H1 (cell line): ENCODE results near the gene AOPEP. TPM values are rescaled to one million over a fixed set of nuclear protein-coding genes. Genes with fewer than 3 reads are reported as not detected.

ENCODE experiments used
- CTCF ChIA-PET: fragments of 300-600 bp; sonication (Branson Sonifier 250); formaldehyde crosslinking; loops from one replicate; lab custom pipeline; 2021; ENCODE audit not compliant: partially characterized antibody; lab: Charles Lee
- POLR2A ChIA-PET: fragments of 300-600 bp; sonication (Branson Sonifier 250); formaldehyde crosslinking; loops from one replicate; lab custom pipeline; 2021; ENCODE audit warnings: inconsistent platforms; ENCODE audit not compliant: partially characterized antibody; lab: Charles Lee
- DNase-seq, 2 experiments: peaks; one replicate each; pipeline versions ENCODE4 v3.0.0 to v3.0.0-alpha.2; 2010 to 2022; ENCODE audit warnings: low spot score in 2 of 2, low read depth in 1 of 2, mixed read lengths in 1 of 2
- FAIRE-seq: peaks from 2 replicates; lab custom pipeline; 2011; peaks lifted over from hg19 to GRCh38; lab: Jason Lieb, UNC
- H2AFZ ChIP-seq: 2 replicates; pipeline ENCODE4 v1.8.1; 2012; ENCODE audit warnings: low read length, inconsistent platforms
- H2AK5ac ChIP-seq: 2 replicates; pipeline ENCODE4 v1.6.1; 2013; ENCODE audit warnings: low read depth, low read length
- H2BK120ac ChIP-seq: replicated peaks from 2 replicates; pipeline ENCODE3; 2013; ENCODE audit warnings: low read depth, low read length, inconsistent platforms
- H2BK12ac ChIP-seq: 2 replicates; pipeline ENCODE4 v1.6.1; 2013; ENCODE audit warnings: low read depth, low read length
- H2BK15ac ChIP-seq: 2 replicates; pipeline ENCODE4 v1.6.1; 2013; ENCODE audit warnings: low read length
- H2BK20ac ChIP-seq: 2 replicates; pipeline ENCODE4 v1.6.1; 2013; ENCODE audit warnings: low read length
- H2BK5ac ChIP-seq: 2 replicates; pipeline ENCODE4 v1.6.1; 2013; ENCODE audit warnings: low read depth, low read length
- H3K14ac ChIP-seq: 2 replicates; pipeline ENCODE4 v1.6.1; 2013; ENCODE audit warnings: inconsistent platforms; ENCODE audit not compliant: insufficient read length
- H3K18ac ChIP-seq: 2 replicates; pipeline ENCODE4 v1.6.1; 2013; ENCODE audit warnings: low read length; ENCODE audit errors: extremely low read depth
- H3K23ac ChIP-seq: 2 replicates; pipeline ENCODE4 v1.6.1; 2013; ENCODE audit warnings: inconsistent platforms; ENCODE audit not compliant: insufficient read length
- H3K23me2 ChIP-seq: 2 replicates; pipeline ENCODE4 v1.6.1; 2013; ENCODE audit warnings: low read depth, low read length
- H3K27ac ChIP-seq: 2 replicates; pipeline ENCODE4 v1.6.1; 2011; ENCODE audit warnings: low read depth, low read length, inconsistent platforms
- H3K27me3 ChIP-seq, 4 experiments: replicated peaks in 1 of 4; 1 replicate in 1 of 4; 2 replicates in 3 of 4; pipeline versions ENCODE4 v1.6.1 to v1.8.1; 2011 to 2013; ENCODE audit warnings: low read length in 3 of 4, mild to moderate bottlenecking in 3 of 4, inconsistent platforms in 2 of 4, mixed read lengths in 2 of 4, moderate library complexity in 1 of 4; ENCODE audit not compliant: control insufficient read depth in 3 of 4, insufficient read depth in 3 of 4; ENCODE audit errors: extremely low read depth in 1 of 4
- H3K36me3 ChIP-seq, 4 experiments: 2 replicates each; pipeline versions ENCODE4 v1.6.1 to v1.8.1; 2011 to 2013; ENCODE audit warnings: mild to moderate bottlenecking in 4 of 4, low read length in 3 of 4, moderate library complexity in 2 of 4, control low read depth in 1 of 4, inconsistent platforms in 1 of 4; ENCODE audit not compliant: insufficient read depth in 4 of 4, control insufficient read depth in 2 of 4
- H3K4ac ChIP-seq: replicated peaks from 2 replicates; pipeline ENCODE3; 2013; ENCODE audit warnings: low read length, low read depth, mixed read lengths, inconsistent platforms; ENCODE audit not compliant: insufficient read length
- H3K4me1 ChIP-seq, 4 experiments: replicated peaks in 1 of 4; 1 replicate in 1 of 4; 2 replicates in 3 of 4; pipeline versions ENCODE4 v1.6.1 to v1.8.1; 2011 to 2013; ENCODE audit warnings: low read length in 3 of 4, inconsistent platforms in 2 of 4, mixed read lengths in 1 of 4; ENCODE audit not compliant: insufficient read depth in 4 of 4, control insufficient read depth in 3 of 4
- H3K4me2 ChIP-seq, 2 experiments: 2 replicates each; pipeline versions ENCODE4 v1.6.1 to v1.8.1; 2011 to 2013; ENCODE audit warnings: low read depth in 2 of 2, low read length in 2 of 2, control low read depth in 1 of 2, inconsistent platforms in 1 of 2, mild to moderate bottlenecking in 1 of 2; ENCODE audit not compliant: insufficient read depth in 1 of 2
- H3K4me3 ChIP-seq, 4 experiments: fragments of 200-600, 300-600 bp in 1 of 4; sonication (generic), shearing (Covaris generic), sonication (Bioruptor Twin) in 1 of 4; 2 replicates each; pipeline versions ENCODE4 v1.5.1 to v1.8.1; 2011 to 2016; ENCODE audit warnings: low read length in 4 of 4, low read depth in 3 of 4, control low read depth in 2 of 4, inconsistent platforms in 2 of 4, mild to moderate bottlenecking in 2 of 4, mixed read lengths in 1 of 4, moderate library complexity in 1 of 4; ENCODE audit not compliant: insufficient read depth in 2 of 4; ENCODE audit errors: extremely low read depth in 1 of 4
- H3K56ac ChIP-seq: replicated peaks from 2 replicates; pipeline ENCODE3; 2013; ENCODE audit warnings: low read depth, mild to moderate bottlenecking, mixed read lengths, low read length, inconsistent platforms; ENCODE audit not compliant: insufficient read length
- H3K79me1 ChIP-seq: 2 replicates; pipeline ENCODE4 v1.6.1; 2013; ENCODE audit warnings: low read depth, low read length, control low read depth
- H3K79me2 ChIP-seq, 2 experiments: 2 replicates each; pipeline versions ENCODE4 v1.6.1 to v1.8.1; 2012 to 2013; ENCODE audit warnings: low read length in 2 of 2, mild to moderate bottlenecking in 2 of 2, inconsistent platforms in 1 of 2; ENCODE audit not compliant: insufficient read depth in 2 of 2, control insufficient read depth in 1 of 2
- H3K9ac ChIP-seq, 4 experiments: replicated peaks in 1 of 4; 1 replicate in 1 of 4; 2 replicates in 3 of 4; pipeline versions ENCODE4 v1.6.1 to v1.8.1; 2011 to 2013; ENCODE audit warnings: low read depth in 3 of 4, low read length in 3 of 4, control low read depth in 2 of 4, mild to moderate bottlenecking in 2 of 4, moderate library complexity in 2 of 4, inconsistent platforms in 1 of 4; ENCODE audit errors: extremely low read depth in 1 of 4
- H3K9me3 ChIP-seq, 2 experiments: 2 replicates each; pipeline versions ENCODE4 v1.6.1 to v1.8.1; 2012 to 2013; ENCODE audit warnings: mild to moderate bottlenecking in 2 of 2, moderate library complexity in 2 of 2, control low read depth in 1 of 2, inconsistent platforms in 1 of 2, low read depth in 1 of 2, low read length in 1 of 2, mixed read lengths in 1 of 2; ENCODE audit not compliant: insufficient read depth in 2 of 2
- H4K20me1 ChIP-seq, 2 experiments: replicated peaks in 1 of 2; 2 replicates each; pipeline versions ENCODE3 to v1.8.1; 2011 to 2013; ENCODE audit warnings: inconsistent platforms in 2 of 2, low read length in 2 of 2, mild to moderate bottlenecking in 1 of 2; ENCODE audit not compliant: insufficient read depth in 2 of 2, control insufficient read depth in 1 of 2
- H4K5ac ChIP-seq: 2 replicates; pipeline ENCODE4 v1.6.1; 2013; ENCODE audit warnings: low read length, low read depth, mixed read lengths, inconsistent platforms; ENCODE audit not compliant: insufficient read length
- H4K8ac ChIP-seq: 2 replicates; pipeline ENCODE4 v1.8.0; 2013; ENCODE audit warnings: mild to moderate bottlenecking, moderate library complexity, low read length, inconsistent platforms; ENCODE audit not compliant: insufficient read depth; ENCODE audit errors: extremely low read depth
- H4K91ac ChIP-seq: replicated peaks from 2 replicates; pipeline ENCODE3; 2013; ENCODE audit warnings: low read length, mixed read lengths, inconsistent platforms; ENCODE audit not compliant: insufficient read length
- BRCA1 ChIP-seq: IDR thresholded peaks from 2 replicates; pipeline ENCODE4 v1.6.1; 2012; ENCODE audit warnings: low read depth, low read length, improper control_type of control experiment
- CHD1 ChIP-seq: IDR thresholded peaks from 2 replicates; pipeline ENCODE4 v1.6.1; 2012; ENCODE audit warnings: low read depth, low read length, improper control_type of control experiment
- CTBP2 ChIP-seq: IDR thresholded peaks from 2 replicates; pipeline ENCODE4 v1.7.0; 2011; ENCODE audit warnings: borderline replicate concordance, mild to moderate bottlenecking, moderate library complexity, mixed read lengths, low read length; ENCODE audit not compliant: insufficient read depth, insufficient read length
- HDAC2 ChIP-seq, 2 experiments: fragments of 300-600 bp in 1 of 2; sonication (generic) in 1 of 2; IDR thresholded peaks; 2 replicates each; pipeline ENCODE4 v1.6.1; 2011 to 2012; ENCODE audit warnings: low read depth in 2 of 2, low read length in 2 of 2, mild to moderate bottlenecking in 2 of 2, moderate library complexity in 2 of 2, borderline replicate concordance in 1 of 2, inconsistent platforms in 1 of 2
- POLR2A ChIP-seq, 2 experiments: IDR thresholded peaks; 1 replicate in 1 of 2; 2 replicates in 1 of 2; pipeline ENCODE4 v1.6.1; 2011; ENCODE audit warnings: low read depth in 2 of 2, low read length in 2 of 2, mild to moderate bottlenecking in 2 of 2; ENCODE audit errors: control extremely low read depth in 1 of 2
- RXRA ChIP-seq: IDR thresholded peaks from 2 replicates; pipeline ENCODE4 v1.6.1; 2011; ENCODE audit warnings: low read depth, mild to moderate bottlenecking, low read length, moderate library complexity; ENCODE audit not compliant: insufficient read depth
- SP4 ChIP-seq: IDR thresholded peaks from 2 replicates; pipeline ENCODE4 v1.6.1; 2012; ENCODE audit warnings: low read length, inconsistent platforms
- ZNF274 ChIP-seq: IDR thresholded peaks from 2 replicates; pipeline ENCODE4 v1.7.0; 2012; ENCODE audit warnings: low read length, borderline replicate concordance; ENCODE audit errors: extremely low read depth
- WGBS, 2 experiments: shearing (Covaris generic) in 1 of 2; methylation state at CpG; one replicate each; pipeline versions ENCODE4 v1.1.6 to v1.1.7; 2013 to 2015; ENCODE audit warnings: low lambda C conversion rate in 2 of 2, mixed read lengths in 2 of 2, inconsistent platforms in 1 of 2, low coverage in 1 of 2, missing lambda C conversion rate in 1 of 2; ENCODE audit not compliant: insufficient replicate concordance in 2 of 2, insufficient coverage in 1 of 2, insufficient read length in 1 of 2; ENCODE audit errors: extremely low coverage in 1 of 2, missing lambda C conversion rate in 1 of 2; 5-methylcytosine and 5-hydroxymethylcytosine counted together
- polyA plus RNA-seq, 7 experiments: library from polyadenylated mRNA; depleted of rRNA in 3 of 7; stranded (reverse) in 5 of 7; unstranded in 2 of 7; fragments of >200 nt in 5 of 7; fragments of 200-250 nt in 2 of 7; gene quantifications; 1 replicate in 5 of 7; 2 replicates in 1 of 7; 4 replicates in 1 of 7; pipeline versions ENCODE4 v1.2.1 to v1.2.3, GENCODE V29; 2011 to 2013; ENCODE audit warnings: missing spikeins in 2 of 7, mixed read lengths in 2 of 7
- total RNA-seq: library from RNA; stranded (reverse); fragmentation: NEBNext Ultra II Directional; extraction: Animal tissue kit (Norgen Biotek cat#: 25700); gene quantifications from 2 replicates; pipeline ENCODE4 v1.2.1, GENCODE V29; 2021
- TF ChIP-seq, protein P1 (sequence below): IDR thresholded peaks from 2 replicates; pipeline ENCODE4 v1.6.1; 2012; ENCODE audit warnings: inconsistent platforms
- TF ChIP-seq, protein P2 (sequence below): IDR thresholded peaks from 2 replicates; pipeline ENCODE4 v1.6.1; 2012; ENCODE audit warnings: inconsistent platforms

The AOPEP gene
- total and polyA plus RNA-seq, 2 of the 8 experiments (the other 6 are each of a cell fraction or from before 2014, with no cell fraction given): 6.1 to 14.3 TPM

DNA sequence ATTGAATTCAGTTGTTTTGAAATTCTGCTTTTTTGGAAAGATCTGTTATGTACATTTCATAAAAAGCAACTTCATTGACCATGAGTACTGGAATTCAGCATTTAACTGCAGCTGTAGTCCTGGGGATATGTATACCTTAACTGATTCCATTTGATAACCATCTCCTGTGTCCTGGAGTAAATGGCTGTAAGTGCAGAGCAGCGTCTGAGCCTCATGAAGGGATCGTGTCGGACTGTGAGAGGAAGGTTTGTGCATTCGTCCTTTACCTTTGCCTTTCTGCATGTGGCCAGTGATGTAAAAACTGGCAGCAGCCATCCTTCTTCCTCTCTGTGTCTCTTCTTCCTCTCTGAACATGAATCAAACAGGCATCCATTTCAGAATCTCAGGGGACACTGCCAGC, 303.8 kb downstream of the AOPEP start:
- H4K91ac ChIP-seq: no peak overlapping the region
- no peak overlapping the region for H2BK12ac ChIP-seq
- CTCF ChIA-PET: interaction anchor here (1.2 to 1.4 kb wide), 3 partner anchors 35 to 229 kb away, joined by 3 read pairs; no protein-coding TSS in a partner anchor
- H3K27ac ChIP-seq: no peak overlapping the region
- H2BK15ac ChIP-seq: no peak overlapping the region
- no peak overlapping the region for H3K14ac ChIP-seq
- FAIRE-seq (no peak), DNase-seq (no peak)
- POLR2A ChIA-PET: no interaction called here
- WGBS, 2 experiments: 91% methylated on average over 4 of the region's 4 CpGs; no CpG with 5 or more reads in 1 of the 2 experiments
- H4K5ac ChIP-seq: no peak overlapping the region
- no peak overlapping the region for H3K4me2 ChIP-seq
- H2BK20ac ChIP-seq: no peak overlapping the region
- H3K9me3 ChIP-seq: no peaks in the 10 kb centered on the region
- H3K18ac ChIP-seq: no peak overlapping the region
- no peaks in the 10 kb centered on the region for H3K36me3 ChIP-seq
- no peak overlapping the region for H3K56ac ChIP-seq
- H3K79me1 ChIP-seq: no peaks in the 10 kb centered on the region
- no peak overlapping the region for H3K23ac ChIP-seq
- no peak overlapping the region for H4K8ac ChIP-seq
- H2BK5ac ChIP-seq: no peak overlapping the region
- H3K4ac ChIP-seq: no peak overlapping the region
- H4K20me1 ChIP-seq: peaks cover 0 to 2% of the 10 kb centered on the region in 2 experiments
- H3K4me1 ChIP-seq: no peaks in the 10 kb centered on the region; a peak in 1 of 7 replicates
- H3K79me2 ChIP-seq: no peaks in the 10 kb centered on the region
- H3K4me3 ChIP-seq: no peak overlapping the region
- H3K23me2 ChIP-seq: no peaks in the 10 kb centered on the region
- H2AK5ac ChIP-seq: no peak overlapping the region
- H2BK120ac ChIP-seq: no peak overlapping the region
- H3K27me3 ChIP-seq: no peaks in the 10 kb centered on the region
- no peak overlapping the region for H2AFZ ChIP-seq
- H3K9ac ChIP-seq: no peak overlapping the region
- TF ChIP-seq CTBP2: no peak
- TF ChIP-seq POLR2A (IDR thresholded peaks at IDR 0.05; ENCODE audit: control extremely low read depth in 1 of 2, low read depth in 2 of 2, low read length in 2 of 2): no peak
- no peak for TF ChIP-seq BRCA1
- TF ChIP-seq CHD1: no peak
- TF ChIP-seq HDAC2 (IDR thresholded peaks at IDR 0.05; ENCODE audit: borderline replicate concordance in 1 of 2, low read depth in 2 of 2, low read length in 2 of 2): no peak
- TF ChIP-seq RXRA: no peak
- TF ChIP-seq, protein P1, sequence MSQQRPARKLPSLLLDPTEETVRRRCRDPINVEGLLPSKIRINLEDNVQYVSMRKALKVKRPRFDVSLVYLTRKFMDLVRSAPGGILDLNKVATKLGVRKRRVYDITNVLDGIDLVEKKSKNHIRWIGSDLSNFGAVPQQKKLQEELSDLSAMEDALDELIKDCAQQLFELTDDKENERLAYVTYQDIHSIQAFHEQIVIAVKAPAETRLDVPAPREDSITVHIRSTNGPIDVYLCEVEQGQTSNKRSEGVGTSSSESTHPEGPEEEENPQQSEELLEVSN: no peak
- TF ChIP-seq, protein P2, sequence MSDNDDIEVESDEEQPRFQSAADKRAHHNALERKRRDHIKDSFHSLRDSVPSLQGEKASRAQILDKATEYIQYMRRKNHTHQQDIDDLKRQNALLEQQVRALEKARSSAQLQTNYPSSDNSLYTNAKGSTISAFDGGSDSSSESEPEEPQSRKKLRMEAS: no peak
- no peak for TF ChIP-seq SP4
- no peak for TF ChIP-seq ZNF274
